ENCODE measurements around the gene RPS3. TPM values are rescaled to one million over a fixed set of nuclear protein-coding genes. Genes with fewer than 3 reads are reported as not detected.
"Not testable (repeated sequence)": the region's sequence is repeated elsewhere in the genome, so short reads cannot be mapped to it uniquely, and the experiment has no call there.

RPS3 gene
- polyA plus RNA-seq, 1 experiment, result 3,005 TPM

GRCh38 chr11:75351541-75351790, 47.9 kb upstream of the RPS3 start, which contains the start of gene ARRB1:
ARRB1 (minus strand) TSS chr11:75351661; CDS start chr11:75351607, 54 bp downstream.
- Histone ChIP-seq H3K36me3 (ENCODE audit: control insufficient read depth, insufficient read depth, low read length) (no peaks in the 10 kb centered on the region), H3K4me3 (ENCODE audit: low read depth, low read length) (peak within 1 kb of the TSS; percentile 53), H3K27me3 (ENCODE audit: control insufficient read depth, insufficient read depth, low read length) (no peaks in the 10 kb centered on the region)
- POLR2A ChIA-PET, result no interaction called here
- 0 out of 2 replicates have a peak, but pooled peaks have one; percentile 5 for TF ChIP-seq CTCF (IDR thresholded peaks at IDR 0.05; ENCODE audit: insufficient read depth, low read depth, low read length)
- CTCF ChIA-PET, result interaction anchor here (1.9 to 2.1 kb wide), 2 partner anchors 33 to 72 kb away, joined by 4 to 6 read pairs; no protein-coding TSS in a partner anchor
- DNase-seq (ENCODE audit: low read depth), result no peak

GRCh38 chr11:75351791-75352587, 47.3 kb upstream of the RPS3 start:
- no peaks in the 10 kb centered on the region for H3K36me3 ChIP-seq (ENCODE audit: control insufficient read depth, insufficient read depth, low read length)
- peak overlapping the region; percentile 53 for H3K4me3 ChIP-seq (ENCODE audit: low read depth, low read length)
- DNase-seq (ENCODE audit: low read depth), result no peak
- no peaks in the 10 kb centered on the region for H3K27me3 ChIP-seq (ENCODE audit: control insufficient read depth, insufficient read depth, low read length)
- CTCF ChIA-PET, result interaction anchor here (0.9 to 2.1 kb wide), 5 partner anchors 10 to 72 kb away, joined by 3 to 8 read pairs (median 4); no protein-coding TSS in a partner anchor
- POLR2A ChIA-PET, result no interaction called here
- peak; percentile 23; the same call in 1 of the 2 replicates for TF ChIP-seq CTCF (IDR thresholded peaks at IDR 0.05; ENCODE audit: insufficient read depth, low read depth, low read length)

GRCh38 chr11:75352588-75353206, 46.6 kb upstream of the RPS3 start:
- ChIA-PET POLR2A (no interaction called here), CTCF (interaction anchor here (0.9 to 2.1 kb wide), 5 partner anchors 10 to 73 kb away, joined by 3 to 8 read pairs (median 3); no protein-coding TSS in a partner anchor)
- no peak for DNase-seq (ENCODE audit: low read depth)
- no peaks in the 10 kb centered on the region for H3K27me3 ChIP-seq (ENCODE audit: control insufficient read depth, insufficient read depth, low read length)
- no peak for TF ChIP-seq CTCF (IDR thresholded peaks at IDR 0.05; ENCODE audit: insufficient read depth, low read depth, low read length)
- H3K36me3 ChIP-seq (ENCODE audit: control insufficient read depth, insufficient read depth, low read length), result no peaks in the 10 kb centered on the region
- peak overlapping the region; percentile 53 for H3K4me3 ChIP-seq (ENCODE audit: low read depth, low read length)

GRCh38 chr11:75355051-75355450, 44.3 kb upstream of the RPS3 start:
- DNase-seq (ENCODE audit: low read depth), result no peak
- no peak for TF ChIP-seq CTCF (IDR thresholded peaks at IDR 0.05; ENCODE audit: insufficient read depth, low read depth, low read length)
- ChIA-PET CTCF (interaction anchor here (2.0 kb wide), 1 partner anchor 76 kb away, joined by 5 read pairs; no protein-coding TSS in a partner anchor), POLR2A (no interaction called here)
- no peak overlapping the region for H3K4me3 ChIP-seq (ENCODE audit: low read depth, low read length)
- H3K27me3 ChIP-seq (ENCODE audit: control insufficient read depth, insufficient read depth, low read length), result no peaks in the 10 kb centered on the region
- H3K36me3 ChIP-seq (ENCODE audit: control insufficient read depth, insufficient read depth, low read length), result no peaks in the 10 kb centered on the region

GRCh38 chr11:75356613-75357012, 42.7 kb upstream of the RPS3 start:
- Histone ChIP-seq H3K4me3 (ENCODE audit: low read depth, low read length) (no peak overlapping the region), H3K27me3 (ENCODE audit: control insufficient read depth, insufficient read depth, low read length) (no peaks in the 10 kb centered on the region), H3K36me3 (ENCODE audit: control insufficient read depth, insufficient read depth, low read length) (no peaks in the 10 kb centered on the region)
- no peak for TF ChIP-seq CTCF (IDR thresholded peaks at IDR 0.05; ENCODE audit: insufficient read depth, low read depth, low read length)
- no peak for DNase-seq (ENCODE audit: low read depth)
- ChIA-PET POLR2A (no interaction called here), CTCF (interaction anchor here (1.1 to 2.0 kb wide), 2 partner anchors 28 to 77 kb away, joined by 3 to 5 read pairs; no protein-coding TSS in a partner anchor)

- H3K4me3 ChIP-seq (ENCODE audit: low read depth, low read length); H3K27me3 ChIP-seq (ENCODE audit: control insufficient read depth, insufficient read depth, low read length); POLR2A ChIA-PET; DNase-seq (ENCODE audit: low read depth); H3K36me3 ChIP-seq (ENCODE audit: control insufficient read depth, insufficient read depth, low read length): not testable (repeated sequence)
- CTCF ChIA-PET, result interaction anchor here (0.7 to 2.2 kb wide), 7 partner anchors 9 to 46 kb away, joined by 3 to 8 read pairs (median 3); no protein-coding TSS in a partner anchor
Measured at GRCh38 chr11:75362285-75362684, 37.0 kb upstream of the RPS3 start.

Data from BJ (cell line).